ENCODE results near the gene ACAA1.
"Not testable (repeated sequence)": the region's sequence is repeated elsewhere in the genome, so short reads cannot be mapped to it uniquely, and the experiment has no call there.

Gene ACAA1

GRCh38 chr3:38098376-38098723, 38.6 kb downstream of the ACAA1 start:
- no peak for DNase-seq

DNA sequence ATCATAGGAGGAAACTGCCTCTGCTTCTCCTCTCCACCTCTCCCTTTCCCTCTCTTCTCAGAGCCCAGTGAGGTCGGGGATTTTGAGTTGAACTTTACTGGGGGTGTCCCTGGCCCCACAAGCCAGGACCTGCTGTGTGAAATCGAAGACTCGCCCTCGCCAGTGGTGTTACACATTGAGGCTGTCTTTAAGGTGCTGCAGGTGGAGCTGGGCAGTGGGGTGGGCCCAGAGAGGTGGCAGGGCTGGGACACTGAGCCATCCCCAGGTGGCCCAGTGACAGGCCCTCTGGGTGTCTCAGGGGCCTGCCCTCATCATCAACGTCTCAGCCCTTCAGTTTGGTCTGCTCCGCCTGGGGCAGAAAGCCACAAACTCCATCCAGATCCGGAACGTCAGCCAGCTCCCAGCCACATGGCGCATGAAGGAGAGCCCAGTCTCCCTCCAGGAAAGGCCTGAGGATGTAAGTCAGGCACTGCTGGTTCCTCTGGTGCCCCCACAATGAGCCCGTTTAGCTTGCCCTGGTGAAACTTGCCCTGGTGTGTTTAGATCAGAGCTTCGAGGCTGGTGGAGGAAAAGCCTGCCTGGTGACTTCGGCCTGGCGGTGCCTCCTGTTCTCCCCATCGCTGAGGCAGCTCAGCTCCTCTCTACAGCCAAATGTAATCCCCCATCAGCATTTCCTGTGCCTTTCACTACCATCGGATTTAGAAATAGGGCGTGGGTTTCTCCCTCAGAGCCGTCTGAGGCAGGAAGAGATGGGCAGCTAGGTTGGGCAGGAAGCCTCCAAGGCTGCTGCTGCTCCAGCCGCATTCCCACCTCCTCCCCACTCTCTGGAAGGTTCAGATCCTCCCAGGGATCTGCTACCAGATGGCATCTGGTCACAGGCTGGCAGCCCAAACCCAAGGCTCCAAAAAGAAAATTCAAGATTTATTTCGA, 39.2 kb downstream of the ACAA1 start:
- DNase-seq, result no peak

DNA sequence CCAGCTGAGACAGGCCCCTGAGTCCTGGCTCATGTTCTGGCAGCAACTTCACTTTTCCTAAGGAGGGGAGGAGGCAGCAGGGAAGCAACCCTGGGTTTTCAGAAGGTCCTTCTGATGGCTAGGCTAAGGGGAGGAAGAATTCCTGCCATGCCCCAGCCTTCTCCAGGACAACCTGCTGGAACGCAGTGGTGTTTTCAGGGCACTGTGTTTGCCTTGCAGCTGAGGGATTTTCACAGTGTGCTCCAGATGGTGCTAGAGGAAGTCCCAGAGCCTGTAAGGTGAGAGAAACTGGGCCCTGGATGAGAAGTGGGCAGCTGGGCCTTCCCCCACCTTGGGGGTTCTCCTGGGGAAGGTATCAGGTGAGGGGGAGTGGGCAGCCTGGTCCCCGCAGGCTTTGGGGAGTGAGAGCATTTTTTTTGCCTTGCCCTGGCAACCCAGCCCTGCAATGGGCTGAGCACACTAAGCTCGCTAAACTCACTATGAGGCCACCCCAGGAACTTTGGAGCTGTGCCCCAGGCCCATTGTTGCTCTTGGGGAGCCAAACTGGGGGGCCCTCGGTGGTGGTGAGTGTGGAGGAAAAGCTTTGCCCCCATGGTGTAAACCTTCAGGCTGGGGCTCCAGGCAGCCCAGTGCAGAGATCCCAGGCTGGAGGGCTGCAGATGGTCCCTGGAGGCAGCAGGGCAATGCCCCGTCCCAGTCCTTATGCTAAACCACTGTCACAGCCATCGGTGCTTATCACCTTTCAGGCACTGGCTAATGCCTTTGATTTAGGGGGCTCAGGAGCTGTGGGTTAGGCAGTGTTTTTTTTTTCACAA, 41.1 kb downstream of the ACAA1 start:
- no peak for DNase-seq

- no peak for DNase-seq
Measured at GRCh38 chr3:38094999-38095398, 41.9 kb downstream of the ACAA1 start.

DNA sequence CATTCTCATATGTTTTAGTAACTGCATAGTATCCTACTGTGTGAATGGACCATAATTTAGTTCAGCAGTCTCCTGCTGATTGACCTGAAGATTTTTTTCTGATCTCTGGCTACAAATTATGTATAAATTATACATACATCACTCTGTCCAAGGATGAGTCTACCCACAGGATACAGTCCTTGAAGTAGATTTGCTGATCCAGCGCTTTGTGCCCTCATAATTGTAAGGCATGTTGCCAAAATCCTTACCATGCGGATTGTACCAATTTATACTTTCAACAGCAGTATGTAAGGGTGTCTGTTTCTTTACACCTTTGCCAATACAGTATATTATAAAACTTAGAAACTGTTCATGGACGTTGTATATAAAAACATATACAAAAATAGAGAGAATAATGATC, 46.5 kb downstream of the ACAA1 start:
- DNase-seq, result no peak

GRCh38 chr3:38089163-38089562, 47.8 kb downstream of the ACAA1 start:
- no peak for DNase-seq

GRCh38 chr3:38088126-38089078, 48.5 kb downstream of the ACAA1 start:
- DNase-seq, result no peak

GRCh38 chr3:38087278-38087677, 49.6 kb downstream of the ACAA1 start:
- not testable (repeated sequence) for DNase-seq

DNA sequence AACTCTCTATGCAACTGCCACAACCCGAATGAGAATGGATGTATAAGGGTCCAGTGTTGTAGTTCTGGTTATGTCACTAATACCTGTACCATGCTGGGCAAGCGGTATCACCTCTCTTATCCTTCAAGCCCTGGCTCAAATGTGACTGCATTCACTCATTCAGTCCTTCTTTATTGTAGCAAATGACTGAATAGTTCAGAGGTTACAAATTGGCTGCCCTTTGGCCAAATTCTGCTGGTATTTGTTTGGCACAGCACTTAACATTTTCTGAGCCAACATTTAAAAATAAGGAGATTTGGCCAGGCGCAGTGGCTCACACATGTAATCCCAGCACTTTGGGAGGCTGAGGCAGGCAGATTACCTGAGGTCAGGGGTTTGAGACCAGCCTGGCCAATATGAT, 50.4 kb downstream of the ACAA1 start:
- DNase-seq, result no peak

- no peak for DNase-seq
Measured at GRCh38 chr3:38085943-38086324, 51.0 kb downstream of the ACAA1 start.

DNA sequence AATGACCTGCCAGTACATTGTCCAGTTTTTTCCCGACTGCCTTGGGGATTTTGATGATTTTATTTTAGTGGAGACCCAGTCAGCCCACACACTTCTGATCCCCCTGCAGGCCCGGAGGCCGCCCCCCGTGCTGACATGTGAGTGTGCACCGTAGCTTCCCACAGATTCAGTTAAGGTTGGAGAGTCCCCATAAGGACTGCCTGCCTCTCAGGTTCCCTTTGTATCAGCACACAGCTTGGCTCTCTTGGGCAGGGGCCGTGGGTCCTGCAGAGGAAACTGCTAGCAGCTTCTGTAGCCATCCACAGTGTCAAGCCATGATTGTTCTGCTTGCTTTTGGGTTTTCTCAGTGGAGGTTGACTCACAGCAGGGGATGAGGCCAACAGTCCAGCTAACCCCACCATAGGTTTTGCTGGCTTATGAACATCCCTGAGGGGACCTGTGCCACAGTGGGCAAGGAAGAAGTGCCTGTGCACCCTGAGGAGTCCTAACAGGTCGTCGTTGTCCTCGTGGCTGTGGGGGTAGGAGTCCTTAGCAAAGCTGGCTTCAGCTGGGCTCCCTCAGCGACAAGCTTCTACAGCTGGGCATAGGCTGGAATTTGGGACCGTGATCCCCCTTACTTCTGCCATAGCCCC, 51.5 kb downstream of the ACAA1 start:
- no peak for DNase-seq

- no peak for DNase-seq
Measured at GRCh38 chr3:38084334-38085310, 52.3 kb downstream of the ACAA1 start.

GRCh38 chr3:38083871-38084333, 53.0 kb downstream of the ACAA1 start:
- no peak for DNase-seq

DNA sequence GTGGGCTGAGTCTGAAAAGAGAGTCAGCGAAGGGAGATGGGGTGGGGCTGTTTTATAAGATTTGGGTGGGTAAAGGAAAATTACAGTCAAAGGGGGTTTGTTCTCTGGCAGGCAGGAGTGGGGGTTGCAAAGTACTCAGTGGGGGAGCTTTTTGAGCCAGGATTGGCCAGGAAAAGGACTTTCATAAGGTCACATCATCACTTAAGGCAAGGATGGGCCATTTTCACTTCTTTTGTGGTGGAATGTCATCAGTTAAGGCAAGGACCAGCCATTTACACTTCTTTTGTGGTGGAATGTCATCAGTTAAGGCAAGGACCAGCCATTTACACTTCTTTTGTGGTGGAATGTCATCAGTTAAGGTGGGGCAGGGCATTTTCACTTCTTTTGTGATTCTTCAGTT, 53.7 kb downstream of the ACAA1 start:
- DNase-seq, result not testable (repeated sequence)

DNA sequence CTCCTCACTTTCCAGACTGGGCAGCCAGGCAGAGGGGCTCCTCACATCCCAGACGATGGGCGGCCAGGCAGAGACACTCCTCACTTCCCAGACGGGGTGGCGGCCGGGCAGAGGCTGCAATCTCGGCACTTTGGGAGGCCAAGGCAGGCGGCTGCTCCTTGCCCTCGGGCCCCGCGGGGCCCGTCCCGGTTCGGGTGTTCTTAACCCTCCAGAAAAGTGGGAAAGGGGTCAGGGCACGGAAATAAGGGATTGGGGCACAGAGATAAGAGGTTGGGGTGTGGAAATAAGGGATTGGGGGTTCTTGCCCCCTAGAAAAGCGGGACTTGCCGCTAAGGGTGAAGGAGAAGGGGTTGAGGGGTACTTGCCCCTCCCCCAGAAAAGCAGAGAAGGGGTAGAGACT, 54.6 kb downstream of the ACAA1 start:
- not testable (repeated sequence) for DNase-seq

GRCh38 chr3:38077073-38077472, 59.9 kb downstream of the ACAA1 start:
- DNase-seq, result not testable (repeated sequence)
